DND-41 (cell line): ENCODE measurements around the gene EPOP.
"Not testable (repeated sequence)": the region's sequence is repeated elsewhere in the genome, so short reads cannot be mapped to it uniquely, and the experiment has no call there.

Source experiments
- ATAC-seq: fragments of 200-7000 bp; cut with Tn5 transposase; 3 replicates; pipeline ENCODE4 v1.9.1; 2021; ENCODE audit warnings: low read depth; ENCODE audit not compliant: insufficient read depth
- DNase-seq: peaks from one replicate; pipeline ENCODE4 v3.0.0-alpha.2; 2020
- H2AFZ ChIP-seq: 2 replicates; pipeline ENCODE4 v1.6.0; 2012; ENCODE audit warnings: low read depth, low read length
- H3K27ac ChIP-seq: 2 replicates; pipeline ENCODE4 v1.5.1; 2012; ENCODE audit warnings: low read length, inconsistent platforms
- H3K27me3 ChIP-seq: fragments of 200-600 bp; sonication (generic); 2 replicates; pipeline ENCODE4 v1.6.0; 2012; ENCODE audit warnings: low read length, mild to moderate bottlenecking, inconsistent platforms; ENCODE audit not compliant: insufficient read depth, poor library complexity
- H3K36me3 ChIP-seq: 2 replicates; pipeline ENCODE4 v1.5.1; 2012; ENCODE audit warnings: low read length, inconsistent platforms; ENCODE audit not compliant: insufficient read depth
- H3K4me1 ChIP-seq: 2 replicates; pipeline ENCODE4 v1.5.1; 2012; ENCODE audit warnings: mild to moderate bottlenecking, low read length; ENCODE audit not compliant: insufficient read depth
- H3K4me2 ChIP-seq: 2 replicates; pipeline ENCODE4 v1.6.0; 2012; ENCODE audit warnings: mild to moderate bottlenecking, moderate library complexity, low read length, inconsistent platforms; ENCODE audit not compliant: insufficient read depth
- H3K4me3 ChIP-seq, 2 experiments: fragments of 200-600 bp in 1 of 2; shearing (Covaris generic) in 1 of 2; 2 replicates each; pipeline ENCODE4 v1.5.1; 2012 to 2016; ENCODE audit warnings: inconsistent platforms in 2 of 2, low read length in 2 of 2, mild to moderate bottlenecking in 2 of 2, low read depth in 1 of 2, moderate library complexity in 1 of 2
- H3K79me2 ChIP-seq: 2 replicates; pipeline ENCODE4 v1.6.0; 2012; ENCODE audit warnings: low read length, inconsistent platforms; ENCODE audit not compliant: insufficient read depth
- H3K9ac ChIP-seq: 2 replicates; pipeline ENCODE4 v1.6.0; 2012; ENCODE audit warnings: low read depth, mild to moderate bottlenecking, inconsistent platforms, low read length, moderate library complexity
- H3K9me3 ChIP-seq: 2 replicates; pipeline ENCODE4 v1.5.1; 2012; ENCODE audit warnings: low read length, moderate library complexity, mild to moderate bottlenecking, inconsistent platforms; ENCODE audit not compliant: insufficient read depth, severe bottlenecking
- H4K20me1 ChIP-seq: 2 replicates; pipeline ENCODE4 v1.6.0; 2012; ENCODE audit warnings: low read length; ENCODE audit not compliant: insufficient read depth
- CTCF ChIP-seq: IDR thresholded peaks from 2 replicates; pipeline ENCODE4 v1.5.1; 2012; ENCODE audit warnings: borderline replicate concordance, low read length, moderate library complexity, mild to moderate bottlenecking; ENCODE audit not compliant: poor library complexity, severe bottlenecking; ENCODE audit errors: extremely low read depth
- EZH2 ChIP-seq: IDR thresholded peaks from 3 replicates; pipeline ENCODE4 v1.6.1; 2012; ENCODE audit warnings: borderline replicate concordance, low read depth, mild to moderate bottlenecking, moderate library complexity, low read length, inconsistent platforms; ENCODE audit not compliant: severe bottlenecking

The EPOP gene

DNA sequence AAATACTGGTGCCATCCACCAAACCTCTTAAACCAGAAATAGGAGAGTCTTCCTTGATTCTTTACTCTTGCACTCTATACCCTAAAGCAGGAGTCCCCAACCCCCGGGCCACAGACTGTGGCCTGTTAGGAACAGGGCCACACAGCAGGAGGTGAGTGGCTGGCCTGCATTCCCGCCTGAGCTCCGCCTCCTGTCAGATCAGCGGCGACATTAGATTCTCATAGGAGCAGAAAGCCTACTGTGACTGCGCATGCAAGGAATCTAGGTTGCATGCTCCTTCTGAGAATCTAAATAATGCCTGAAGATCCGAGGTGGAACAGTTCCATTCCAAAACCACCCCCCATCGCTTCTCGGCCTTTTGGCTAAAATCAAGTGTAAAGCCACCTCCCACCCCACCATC is 38.7 kb downstream of the EPOP start:
- Histone ChIP-seq H3K4me2 (no peak overlapping the region), H4K20me1 (no peaks in the 10 kb centered on the region), H3K9ac (no peak overlapping the region), H3K27me3 (no peaks in the 10 kb centered on the region), H3K4me3 (no peak overlapping the region), H3K27ac (no peak overlapping the region), H2AFZ (no peak overlapping the region), H3K4me1 (no peaks in the 10 kb centered on the region), H3K36me3 (no peaks in the 10 kb centered on the region), H3K79me2 (no peaks in the 10 kb centered on the region), H3K9me3 (no peaks in the 10 kb centered on the region)
- DNase-seq, result no peak
- ATAC-seq, result no peak
- TF ChIP-seq EZH2, result no peak

DNA sequence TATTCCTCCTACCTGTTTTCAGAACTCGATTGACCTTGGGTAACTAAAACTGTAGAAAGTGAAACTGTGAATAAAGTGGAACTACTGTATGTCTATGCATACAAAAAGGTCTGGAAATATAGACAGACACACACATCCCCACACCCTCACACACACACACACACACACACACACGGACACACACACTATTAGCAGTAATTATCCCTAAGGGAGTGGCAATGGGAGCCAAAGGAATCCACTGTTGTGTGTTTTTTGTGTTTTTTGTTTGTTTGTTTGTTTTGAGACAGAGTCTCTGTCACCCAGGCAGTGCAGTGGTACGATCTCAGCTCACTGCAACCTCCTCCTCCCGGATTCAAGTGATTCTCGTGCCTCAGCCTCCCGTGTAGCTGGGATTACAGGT is 42.4 kb downstream of the EPOP start:
- Histone ChIP-seq H3K27me3 (no peaks in the 10 kb centered on the region), H3K36me3 (no peaks in the 10 kb centered on the region), H3K4me2 (no peak overlapping the region), H3K4me3 (no peak overlapping the region), H3K4me1 (no peaks in the 10 kb centered on the region), H3K9me3 (no peaks in the 10 kb centered on the region), H2AFZ (no peak overlapping the region), H3K79me2 (no peaks in the 10 kb centered on the region), H4K20me1 (no peaks in the 10 kb centered on the region), H3K9ac (no peak overlapping the region), H3K27ac (no peak overlapping the region)
- no peak for TF ChIP-seq CTCF
- no peak for TF ChIP-seq EZH2
- no peak for DNase-seq
- ATAC-seq, result no peak

GRCh38 chr17:38628441-38628840 is 46.3 kb downstream of the EPOP start:
- ATAC-seq, result no peak
- DNase-seq, result peak; percentile 10

GRCh38 chr17:38627957-38628356 is 46.8 kb downstream of the EPOP start:
- no peaks in the 10 kb centered on the region for H3K79me2 ChIP-seq

More at GRCh38 chr17:38628441-38628840, 46.3 kb downstream of the EPOP start:
- no peaks in the 10 kb centered on the region for H3K9me3 ChIP-seq
- no peaks in the 10 kb centered on the region for H3K27me3 ChIP-seq
- H3K4me3 ChIP-seq, result no peak overlapping the region
- no peaks in the 10 kb centered on the region for H3K4me1 ChIP-seq
- H4K20me1 ChIP-seq, result no peaks in the 10 kb centered on the region
- TF ChIP-seq EZH2 (no peak), CTCF (no peak)
- no peaks in the 10 kb centered on the region for H3K79me2 ChIP-seq
- H2AFZ ChIP-seq, result no peak overlapping the region
- H3K4me2 ChIP-seq, result no peak overlapping the region
- no peak overlapping the region for H3K9ac ChIP-seq
- no peak overlapping the region for H3K27ac ChIP-seq
- H3K36me3 ChIP-seq, result no peaks in the 10 kb centered on the region

GRCh38 chr17:38626606-38627226 is 48.0 kb downstream of the EPOP start:
- not testable (repeated sequence) for H2AFZ ChIP-seq, H3K9ac ChIP-seq, H3K27ac ChIP-seq, H3K4me1 ChIP-seq, H3K4me2 ChIP-seq, H3K79me2 ChIP-seq, H3K4me3 ChIP-seq, H3K27me3 ChIP-seq, DNase-seq, H3K36me3 ChIP-seq, ATAC-seq, H4K20me1 ChIP-seq, H3K9me3 ChIP-seq

More at GRCh38 chr17:38627957-38628356, 46.8 kb downstream of the EPOP start:
- H3K4me3 ChIP-seq, result no peak overlapping the region
- no peak overlapping the region for H3K4me2 ChIP-seq
- no peaks in the 10 kb centered on the region for H3K4me1 ChIP-seq
- ATAC-seq (no peak), DNase-seq (no peak)
- H3K36me3 ChIP-seq, result no peaks in the 10 kb centered on the region
- H3K27ac ChIP-seq, result no peak overlapping the region
- no peak overlapping the region for H3K9ac ChIP-seq
- no peaks in the 10 kb centered on the region for H4K20me1 ChIP-seq
- no peak for TF ChIP-seq EZH2
- no peak overlapping the region for H2AFZ ChIP-seq
- H3K27me3 ChIP-seq, result no peaks in the 10 kb centered on the region
- no peaks in the 10 kb centered on the region for H3K9me3 ChIP-seq
